NCI-H2227 treated with DMSO at 0.1 percent for 48 hours (cell line): Measurements from ENCODE around the gene TOPAZ1.

Experiments used
- DNase-seq: peaks from one replicate; lab custom pipeline; 2025; lab: John Stamatoyannopoulos, UW

Gene TOPAZ1

GRCh38 chr3:44248152-44248551 lies 6.5 kb downstream of the TOPAZ1 start:
- DNase-seq, result no peak

DNA sequence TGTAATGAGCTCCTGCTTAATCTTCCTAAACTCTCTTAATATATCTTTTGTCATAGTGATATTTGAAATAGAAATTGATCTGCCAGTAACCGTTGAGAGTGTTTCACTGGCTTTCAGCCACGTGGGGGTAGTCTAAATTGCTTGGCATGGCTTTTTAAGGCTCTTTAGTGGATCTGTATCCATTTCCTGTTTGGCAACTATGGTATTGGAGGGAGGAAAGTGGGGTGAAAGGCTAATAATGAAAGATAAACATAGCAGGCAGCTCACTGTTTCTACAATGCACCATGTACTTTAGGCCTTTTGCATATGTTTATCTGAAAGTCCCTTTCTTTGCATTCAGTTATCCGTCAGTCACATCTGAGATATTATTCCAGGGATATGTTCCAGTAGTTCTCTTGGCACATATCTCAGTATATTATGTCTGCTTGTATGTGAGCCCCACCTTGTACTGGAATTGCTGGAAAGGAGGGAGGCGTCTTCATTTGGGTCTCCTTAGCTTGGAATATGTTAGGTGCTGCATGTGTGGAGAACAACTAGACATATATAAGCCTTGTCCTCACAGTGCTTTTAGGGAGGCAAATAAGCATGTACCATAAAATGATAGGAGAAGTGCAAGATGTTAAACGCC lies 10.8 kb downstream of the TOPAZ1 start:
- DNase-seq, result no peak

DNA sequence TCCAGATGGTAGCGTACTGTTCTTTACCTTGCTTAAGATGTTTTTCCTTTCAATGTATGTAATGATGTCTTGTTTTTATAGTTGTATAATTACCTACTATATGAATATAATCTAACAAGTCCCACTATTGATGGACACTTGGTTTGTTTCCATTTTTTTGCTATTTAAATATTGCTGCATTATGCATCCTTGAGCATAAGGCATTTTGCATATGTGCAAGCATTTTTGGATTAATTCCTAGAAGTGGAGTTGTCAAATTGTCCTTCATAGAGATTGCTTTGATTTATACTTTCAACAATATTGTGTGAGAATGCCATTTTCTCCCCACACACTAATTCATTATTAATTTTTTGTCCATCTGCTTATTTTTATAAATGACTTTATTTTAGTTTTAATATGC lies 17.7 kb downstream of the TOPAZ1 start:
- DNase-seq, result no peak

GRCh38 chr3:44264146-44264545 lies 22.5 kb downstream of the TOPAZ1 start:
- no peak for DNase-seq

DNA sequence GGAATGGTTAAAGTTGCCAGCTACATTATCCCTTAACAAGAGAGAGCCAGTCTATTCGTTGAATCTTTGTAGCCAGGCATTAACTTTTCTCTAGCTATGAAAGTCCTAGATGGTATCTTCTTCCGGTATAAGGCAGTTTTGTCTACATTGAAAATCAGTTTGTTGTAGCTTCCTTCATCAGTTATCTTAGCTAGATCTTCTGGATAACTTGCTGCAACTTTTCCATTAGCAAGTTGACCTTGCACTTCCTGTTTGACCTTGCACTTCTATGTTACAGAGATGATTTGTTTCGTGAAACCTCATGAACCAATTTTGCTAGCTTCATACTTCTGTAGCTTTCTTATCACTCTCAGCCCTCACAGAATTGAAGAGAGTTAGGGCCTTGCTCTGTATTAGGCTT lies 24.1 kb downstream of the TOPAZ1 start:
- no peak for DNase-seq

- no peak for DNase-seq
These were observed 30.5 kb downstream of the TOPAZ1 start for GRCh38 chr3:44272191-44272590.

- DNase-seq, result no peak
These were observed 36.2 kb downstream of the TOPAZ1 start for GRCh38 chr3:44277925-44278324.

DNA sequence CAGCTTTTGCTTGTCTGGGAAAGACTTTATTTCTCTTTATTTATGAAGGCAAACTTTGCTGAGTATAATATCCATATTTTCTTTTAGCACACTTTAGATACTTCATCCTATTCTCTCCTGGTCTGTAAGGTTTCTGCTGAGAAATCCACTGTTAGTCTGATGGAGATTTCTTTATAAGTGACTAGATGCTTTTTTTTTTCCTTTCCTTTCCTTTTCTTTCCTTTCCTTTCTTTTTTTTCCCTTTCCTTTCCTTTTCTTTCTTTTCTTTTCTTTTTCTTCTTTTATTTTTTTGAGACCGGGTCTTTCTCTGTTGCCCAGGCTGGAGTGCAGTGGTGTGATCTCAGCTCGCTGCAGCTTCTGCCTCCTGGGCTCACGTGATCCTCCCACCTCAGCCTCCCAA lies 38.4 kb downstream of the TOPAZ1 start:
- no peak for DNase-seq

GRCh38 chr3:44280631-44281030 lies 38.9 kb downstream of the TOPAZ1 start:
- DNase-seq, result no peak

GRCh38 chr3:44284949-44285348 lies 43.3 kb downstream of the TOPAZ1 start:
- DNase-seq, result no peak

GRCh38 chr3:44289882-44290462 lies 48.3 kb downstream of the TOPAZ1 start:
- no peak for DNase-seq

GRCh38 chr3:44292276-44292675 lies 50.6 kb downstream of the TOPAZ1 start:
- no peak for DNase-seq

- no peak for DNase-seq
These were observed 51.3 kb downstream of the TOPAZ1 start for GRCh38 chr3:44292947-44293346.

- no peak for DNase-seq
These were observed 55.6 kb downstream of the TOPAZ1 start for GRCh38 chr3:44297255-44297654.

DNA sequence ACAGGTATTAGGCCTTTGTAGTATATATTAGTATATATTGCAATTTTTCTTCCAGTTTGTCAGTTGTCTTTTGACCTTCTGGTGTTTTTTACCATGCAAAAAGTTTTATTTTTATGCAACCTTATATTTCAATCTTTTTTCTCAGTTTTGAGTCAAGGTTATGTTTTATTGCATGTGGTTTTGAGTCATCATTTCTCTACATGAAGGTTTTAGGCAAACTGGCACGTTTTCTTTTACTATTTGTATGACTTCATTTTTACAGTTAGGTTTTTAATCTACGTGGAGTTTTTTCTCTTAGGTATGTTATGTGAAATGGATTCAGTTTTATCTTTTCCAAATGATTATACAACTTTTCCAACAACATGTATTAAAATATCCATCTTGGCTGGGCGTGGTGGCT lies 60.1 kb downstream of the TOPAZ1 start:
- DNase-seq, result no peak

- DNase-seq, result no peak
These were observed 67.8 kb downstream of the TOPAZ1 start for GRCh38 chr3:44309500-44309899.

GRCh38 chr3:44318891-44319311 lies 77.2 kb downstream of the TOPAZ1 start:
- DNase-seq, result no peak

DNA sequence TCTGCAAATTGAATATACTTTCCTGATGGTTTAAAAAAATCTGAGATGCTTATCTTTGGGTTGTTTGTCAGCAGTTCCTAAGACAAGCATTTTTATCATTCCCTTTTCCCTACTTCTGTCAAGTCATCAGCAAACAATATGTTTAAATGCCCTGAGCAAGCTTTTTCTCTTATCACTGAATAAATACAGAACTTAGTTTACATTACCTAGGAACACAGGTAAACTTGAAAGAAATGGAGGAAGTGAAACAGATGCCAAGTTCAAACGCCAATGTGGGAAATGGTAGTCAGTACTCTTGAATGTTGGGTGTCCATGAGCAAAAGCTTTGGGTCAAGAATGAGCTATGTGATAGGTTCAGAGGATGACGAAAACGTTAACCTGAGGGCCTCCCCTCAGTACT lies 79.6 kb downstream of the TOPAZ1 start:
- no peak for DNase-seq

- DNase-seq, result peak; percentile 41
These were observed 81.8 kb downstream of the TOPAZ1 start for GRCh38 chr3:44323341-44323955.

GRCh38 chr3:44324584-44324983 lies 82.9 kb downstream of the TOPAZ1 start:
- no peak for DNase-seq

DNA sequence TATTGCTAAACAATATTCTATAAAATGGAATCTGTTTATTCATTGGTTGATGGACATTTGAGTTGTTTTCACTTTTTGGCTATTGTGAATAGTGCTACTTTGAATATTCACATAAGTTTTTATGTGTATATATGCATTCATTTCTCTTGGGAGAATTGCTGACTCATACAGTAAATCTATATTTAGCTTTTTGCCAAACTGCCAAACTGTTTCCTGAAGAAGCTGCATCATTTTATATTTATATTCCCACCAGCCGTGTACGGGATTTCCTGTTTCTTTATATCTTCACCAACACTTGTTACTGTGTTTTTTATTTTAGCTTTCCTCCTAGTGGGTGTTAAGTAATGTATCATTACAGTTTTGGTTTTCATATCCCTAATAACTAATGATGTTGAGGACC lies 84.3 kb downstream of the TOPAZ1 start:
- no peak for DNase-seq

GRCh38 chr3:44326515-44326914 lies 84.8 kb downstream of the TOPAZ1 start:
- DNase-seq, result no peak

GRCh38 chr3:44329946-44330345 lies 88.3 kb downstream of the TOPAZ1 start:
- no peak for DNase-seq

DNA sequence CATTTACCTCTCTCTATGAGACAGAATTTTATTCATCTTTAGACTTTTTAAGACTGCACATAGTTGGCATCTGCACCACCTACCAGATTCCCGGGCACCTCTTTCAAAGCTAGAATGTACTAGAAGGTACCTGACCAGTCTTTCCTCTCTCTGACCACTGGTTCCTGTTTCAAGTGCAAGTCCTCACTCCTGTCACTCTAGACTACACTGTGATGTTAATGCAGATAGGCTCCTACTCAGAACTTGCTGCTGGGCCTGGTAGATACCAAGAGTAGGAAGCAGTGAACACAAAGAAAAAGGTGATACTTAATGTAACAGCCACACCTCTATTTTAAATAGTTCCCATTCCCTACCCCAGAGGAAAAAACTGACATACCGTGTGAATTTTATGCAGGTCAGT lies 88.8 kb downstream of the TOPAZ1 start:
- DNase-seq, result no peak
